Activated naive CD8-positive, alpha-beta T cell treated with anti-CD3 and anti-CD28 coated beads, Interleukin-2, amount 50 U/mL, for 24 hours (primary cell): Measurements from ENCODE around the gene ZNF727.
"Not testable (repeated sequence)": the region's sequence is repeated elsewhere in the genome, so short reads cannot be mapped to it uniquely, and the experiment has no call there.

ENCODE experiments used
- ATAC-seq: fragments of 150-1000 bp; cut with Tn5 transposase; one replicate; pipeline ENCODE4 v1.10.0; 2021
- DNase-seq: peaks from one replicate; pipeline ENCODE4 v3.0.0; 2021
- H3K27ac Mint-ChIP-seq: one replicate; pipeline ENCODE4 v1.8.0; 2021; ENCODE audit warnings: mild to moderate bottlenecking, mixed read lengths
- H3K27me3 Mint-ChIP-seq: one replicate; pipeline ENCODE4 v1.8.0; 2021; ENCODE audit warnings: mixed read lengths
- H3K36me3 Mint-ChIP-seq: one replicate; pipeline ENCODE4 v1.8.0; 2021; ENCODE audit warnings: low read depth, mixed read lengths
- H3K4me1 Mint-ChIP-seq: one replicate; pipeline ENCODE4 v1.8.0; 2021; ENCODE audit warnings: mixed read lengths
- H3K4me3 Mint-ChIP-seq: one replicate; pipeline ENCODE4 v1.8.0; 2021; ENCODE audit warnings: mild to moderate bottlenecking, moderate library complexity, mixed read lengths
- H3K9me3 Mint-ChIP-seq: one replicate; pipeline ENCODE4 v1.8.0; 2021; ENCODE audit warnings: mixed read lengths

ZNF727 gene

GRCh38 chr7:64045301-64046040, at the start of gene ZNF727:
Gene ZNF727, plus strand, starts transcription at chr7:64045434. Its CDS starts 188 bp downstream, at chr7:64045622.
- Mint-ChIP-seq H3K4me1 (no peaks in the 10 kb centered on the region), H3K27ac (no peak within 1 kb of the TSS), H3K9me3 (peaks cover 32% of the 10 kb centered on the region), H3K27me3 (no peaks in the 10 kb centered on the region), H3K36me3 (peaks cover 1% of the 10 kb centered on the region), H3K4me3 (peak within 1 kb of the TSS; percentile 45)
- ATAC-seq: peak; percentile 36
- DNase-seq: no peak

GRCh38 chr7:63998549-63998948, 46.7 kb upstream of the ZNF727 start, which contains the start of gene ZNF722:
Gene ZNF722, plus strand, starts transcription at chr7:63998849. Its CDS starts 113 bp downstream, at chr7:63998962.
- Mint-ChIP-seq H3K4me1 (no peaks in the 10 kb centered on the region), H3K9me3 (peaks cover 15% of the 10 kb centered on the region), H3K4me3 (no peak within 1 kb of the TSS), H3K36me3 (peaks cover 4% of the 10 kb centered on the region), H3K27ac (no peak within 1 kb of the TSS), H3K27me3 (no peaks in the 10 kb centered on the region)
- no peak for DNase-seq
- no peak for ATAC-seq

- DNase-seq, H3K4me1 Mint-ChIP-seq, ATAC-seq, H3K27ac Mint-ChIP-seq, H3K4me3 Mint-ChIP-seq, H3K27me3 Mint-ChIP-seq: not testable (repeated sequence)
- Mint-ChIP-seq H3K9me3 (peaks cover 58% of the 10 kb centered on the region), H3K36me3 (peaks cover 15% of the 10 kb centered on the region)
Measured at GRCh38 chr7:64015496-64015895, 29.7 kb upstream of the ZNF727 start.

- Mint-ChIP-seq H3K4me3 (no peak overlapping the region), H3K4me1 (no peaks in the 10 kb centered on the region), H3K9me3 (peaks cover 53% of the 10 kb centered on the region), H3K27ac (no peak overlapping the region), H3K27me3 (no peaks in the 10 kb centered on the region), H3K36me3 (peaks cover 5% of the 10 kb centered on the region)
- ATAC-seq: no peak
- no peak for DNase-seq
Measured at GRCh38 chr7:64035388-64035787, 9.8 kb upstream of the ZNF727 start.

GRCh38 chr7:64037095-64037494, 8.1 kb upstream of the ZNF727 start:
- H3K4me1 Mint-ChIP-seq: no peaks in the 10 kb centered on the region
- DNase-seq (no peak), ATAC-seq (no peak)
- no peak overlapping the region for H3K27ac Mint-ChIP-seq
- peaks cover 5% of the 10 kb centered on the region for H3K36me3 Mint-ChIP-seq
- peaks cover 41% of the 10 kb centered on the region for H3K9me3 Mint-ChIP-seq
- no peaks in the 10 kb centered on the region for H3K27me3 Mint-ChIP-seq
- no peak overlapping the region for H3K4me3 Mint-ChIP-seq

GRCh38 chr7:64046041-64046389, 781 bp downstream of the ZNF727 start:
- H3K9me3 Mint-ChIP-seq: peaks cover 32% of the 10 kb centered on the region
- ATAC-seq (no peak), DNase-seq (no peak)
- no peaks in the 10 kb centered on the region for H3K27me3 Mint-ChIP-seq
- no peak overlapping the region for H3K4me3 Mint-ChIP-seq
- H3K27ac Mint-ChIP-seq: no peak overlapping the region
- no peaks in the 10 kb centered on the region for H3K4me1 Mint-ChIP-seq
- peaks cover 1% of the 10 kb centered on the region for H3K36me3 Mint-ChIP-seq

GRCh38 chr7:64077837-64078698, 32.8 kb downstream of the ZNF727 start:
- H3K27ac Mint-ChIP-seq, H3K4me3 Mint-ChIP-seq, DNase-seq, H3K27me3 Mint-ChIP-seq, H3K4me1 Mint-ChIP-seq, ATAC-seq: not testable (repeated sequence)
- H3K9me3 Mint-ChIP-seq: peaks cover 68% of the 10 kb centered on the region
- H3K36me3 Mint-ChIP-seq: peaks cover 42% of the 10 kb centered on the region

GRCh38 chr7:64078699-64078994, 33.4 kb downstream of the ZNF727 start:
- Mint-ChIP-seq H3K27me3 (no peaks in the 10 kb centered on the region), H3K36me3 (peaks cover 40% of the 10 kb centered on the region), H3K4me1 (no peaks in the 10 kb centered on the region), H3K9me3 (peaks cover 67% of the 10 kb centered on the region), H3K27ac (no peak overlapping the region), H3K4me3 (no peak overlapping the region)
- DNase-seq (no peak), ATAC-seq (no peak)

- peaks cover 37% of the 10 kb centered on the region for H3K9me3 Mint-ChIP-seq
- H3K36me3 Mint-ChIP-seq: peaks cover 2% of the 10 kb centered on the region
- ATAC-seq: no peak
Measured at GRCh38 chr7:64087501-64087900, 42.3 kb downstream of the ZNF727 start.

GRCh38 chr7:64088863-64089262, 43.6 kb downstream of the ZNF727 start:
- peaks cover 37% of the 10 kb centered on the region for H3K9me3 Mint-ChIP-seq

More at GRCh38 chr7:64087501-64087900, 42.3 kb downstream of the ZNF727 start:
- no peak for DNase-seq
- Mint-ChIP-seq H3K27ac (no peak overlapping the region), H3K4me1 (no peaks in the 10 kb centered on the region), H3K27me3 (no peaks in the 10 kb centered on the region), H3K4me3 (no peak overlapping the region)

More at GRCh38 chr7:64088863-64089262, 43.6 kb downstream of the ZNF727 start:
- DNase-seq, H3K27me3 Mint-ChIP-seq, H3K4me3 Mint-ChIP-seq, H3K4me1 Mint-ChIP-seq, H3K36me3 Mint-ChIP-seq, H3K27ac Mint-ChIP-seq, ATAC-seq: not testable (repeated sequence)
